HG03175 (cell line): ENCODE measurements around the gene PFKFB4.

Experiments
- ATAC-seq: cut with Tn5 transposase; IDR thresholded peaks from one replicate; pipeline ENCODE4 v1.9.1; 2021; ENCODE audit warnings: mild to moderate bottlenecking, moderate library complexity; ENCODE audit not compliant: unreplicated experiment

Gene PFKFB4

GRCh38 chr3:48468329-48468731, 88.3 kb downstream of the PFKFB4 start:
- no peak for ATAC-seq
